Fibroblast of skin of right quadriceps (primary cell): ENCODE results near the gene NKAPD1.
"Not testable (repeated sequence)": the region's sequence is repeated elsewhere in the genome, so short reads cannot be mapped to it uniquely, and the experiment has no call there.

Source experiments
- DNase-seq: peaks from one replicate; pipeline ENCODE4 v3.0.0-alpha.2; 2013

Gene NKAPD1

GRCh38 chr11:112086422-112087191, 12.5 kb downstream of the NKAPD1 start, which contains the start of the genes SDHD and TIMM8B:
SDHD (plus strand) TSS chr11:112086873; CDS start chr11:112086908, 35 bp downstream.
TIMM8B (minus strand) TSS chr11:112086756; CDS start chr11:112086723, 33 bp downstream.
- peak; percentile 97 for DNase-seq

GRCh38 chr11:112087212-112087611, 13.1 kb downstream of the NKAPD1 start:
- DNase-seq: no peak

GRCh38 chr11:112095302-112095701, 21.2 kb downstream of the NKAPD1 start:
- not testable (repeated sequence) for DNase-seq

DNA sequence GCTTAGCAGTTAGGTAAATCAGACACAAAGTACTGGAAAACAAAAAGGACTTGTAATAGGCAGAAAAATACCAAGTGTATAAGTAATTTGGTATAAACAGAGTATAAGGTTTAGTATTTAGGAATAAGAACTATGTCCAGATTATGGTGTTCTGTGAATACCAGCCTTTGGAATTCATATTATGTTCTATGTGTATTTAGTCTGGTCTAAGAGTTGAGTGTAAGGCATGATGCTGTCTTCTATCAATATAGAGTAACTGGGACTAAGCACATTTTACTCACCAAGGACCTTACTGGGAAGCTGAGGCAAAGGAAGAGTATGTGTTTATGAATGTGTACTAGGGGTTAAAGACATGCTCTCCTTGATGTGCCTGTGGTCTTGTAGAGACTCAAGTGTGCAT, 22.1 kb downstream of the NKAPD1 start:
- DNase-seq: no peak

- no peak for DNase-seq
These were observed 23.8 kb downstream of the NKAPD1 start for GRCh38 chr11:112097734-112098528.

DNA sequence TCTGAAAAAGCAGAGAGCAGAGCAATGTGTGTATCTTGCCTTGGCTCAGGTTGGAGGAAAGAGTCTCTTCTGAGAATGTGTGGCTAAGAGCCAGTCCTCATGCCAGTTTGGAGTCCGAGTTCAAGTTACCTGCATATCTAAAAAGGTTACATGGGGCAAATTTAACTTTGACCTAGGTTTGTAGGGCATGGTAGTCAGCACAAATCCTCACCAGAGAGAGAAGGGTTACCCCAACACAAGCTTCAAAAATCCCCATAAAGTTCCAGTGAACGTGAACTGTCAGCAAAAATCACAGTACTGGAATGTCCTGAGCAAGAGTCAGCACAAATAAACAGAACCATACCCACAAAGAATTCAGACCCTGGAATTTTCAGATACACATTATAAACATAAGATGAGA, 26.4 kb downstream of the NKAPD1 start:
- peak; percentile 18 for DNase-seq

DNA sequence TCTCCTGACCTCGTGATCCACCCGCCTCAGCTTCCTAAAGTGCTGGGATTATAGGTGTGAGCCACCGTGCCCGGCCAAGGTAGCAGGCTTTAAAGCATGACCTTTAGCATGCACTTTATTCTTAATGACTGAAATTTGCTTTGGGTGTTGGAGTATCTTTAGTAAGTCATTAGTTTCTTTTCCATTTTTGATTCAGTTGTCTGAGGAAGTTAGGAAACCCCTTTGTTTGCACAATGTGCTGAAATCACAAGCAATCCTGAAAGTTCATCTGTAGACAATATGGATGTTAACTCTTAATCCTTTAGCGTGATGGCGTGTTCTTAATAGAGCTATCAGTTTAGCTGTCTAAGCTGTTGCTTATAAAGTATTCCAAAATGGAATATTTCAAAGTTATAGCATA, 29.3 kb downstream of the NKAPD1 start:
- no peak for DNase-seq

DNA sequence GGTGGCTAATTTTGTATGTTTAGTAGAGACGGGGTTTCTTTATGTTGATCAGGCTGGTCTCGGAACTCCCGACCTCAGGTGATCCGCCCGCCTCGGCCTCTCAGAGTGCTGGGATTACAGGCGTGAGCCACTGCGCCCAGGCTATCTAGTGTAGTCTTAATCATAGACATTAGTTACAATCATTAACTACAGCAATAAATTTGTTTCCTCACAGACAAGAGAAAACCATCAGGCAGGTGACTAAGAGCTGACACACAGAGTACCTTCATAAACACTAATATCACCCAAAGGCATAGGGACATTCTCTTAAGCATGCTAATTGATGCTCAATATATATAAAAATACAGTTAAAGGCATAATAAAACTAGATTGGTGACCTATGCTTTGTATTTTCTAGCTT, 32.0 kb downstream of the NKAPD1 start:
- DNase-seq: no peak

GRCh38 chr11:112113539-112114457, 39.7 kb downstream of the NKAPD1 start:
- DNase-seq: peak; percentile 66

DNA sequence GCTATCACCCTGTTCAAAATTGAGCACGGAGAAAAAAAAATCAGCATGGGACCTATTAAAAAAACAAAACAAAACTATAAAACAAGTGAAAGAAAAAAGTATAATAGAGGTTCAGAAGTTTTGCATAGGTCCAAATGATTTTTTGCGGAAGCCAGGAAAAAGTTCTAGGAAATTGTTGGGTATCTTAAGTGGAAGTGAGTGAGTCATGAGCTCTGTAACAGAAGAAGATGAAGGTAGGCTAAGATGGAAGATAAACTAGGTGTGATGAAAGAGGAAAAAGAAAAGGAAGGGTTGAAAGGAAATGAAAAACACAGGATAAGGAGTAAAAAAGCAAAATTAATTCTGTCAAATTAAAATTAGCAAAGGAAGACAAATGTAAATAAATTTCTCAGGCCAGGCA, 40.4 kb downstream of the NKAPD1 start:
- DNase-seq: no peak

DNA sequence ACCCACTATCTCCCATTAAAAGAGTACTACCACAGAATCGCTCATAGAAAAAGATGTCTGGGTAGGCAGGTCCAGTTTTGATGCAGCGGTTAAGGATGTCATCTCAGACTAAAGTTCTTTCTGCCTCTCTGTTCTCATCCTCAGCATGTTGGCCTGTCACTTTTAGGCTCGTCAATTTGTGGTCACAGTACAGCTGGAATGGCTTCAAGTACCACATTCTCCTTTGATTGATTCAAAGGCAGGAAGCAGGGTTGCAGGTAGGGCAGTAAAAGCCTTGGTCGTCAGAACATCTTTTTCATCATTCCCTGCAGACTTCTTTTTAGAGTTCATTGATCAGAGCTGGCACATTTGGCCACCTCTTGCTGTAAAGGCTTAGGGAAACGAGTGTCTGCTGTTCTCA, 41.3 kb downstream of the NKAPD1 start:
- no peak for DNase-seq

DNA sequence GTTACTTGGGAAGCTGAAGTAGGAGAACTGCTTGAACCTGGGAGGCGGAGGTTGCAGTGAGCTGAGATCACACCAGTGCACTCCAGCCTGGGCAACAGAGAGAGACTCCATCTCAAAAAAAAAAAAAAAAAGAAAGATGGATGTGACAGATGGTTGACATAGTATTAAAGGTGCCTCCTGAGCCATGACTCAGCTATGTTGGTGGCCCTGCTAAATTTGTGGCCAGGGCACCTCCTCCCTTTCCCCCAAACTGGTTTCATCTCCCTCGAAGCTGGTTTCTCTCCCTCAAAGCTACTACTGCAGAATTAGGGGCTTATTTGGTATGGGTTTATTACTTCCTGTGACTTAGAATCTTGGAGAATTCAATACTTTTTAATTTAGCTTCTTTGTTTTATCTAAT, 44.1 kb downstream of the NKAPD1 start:
- DNase-seq: no peak

DNA sequence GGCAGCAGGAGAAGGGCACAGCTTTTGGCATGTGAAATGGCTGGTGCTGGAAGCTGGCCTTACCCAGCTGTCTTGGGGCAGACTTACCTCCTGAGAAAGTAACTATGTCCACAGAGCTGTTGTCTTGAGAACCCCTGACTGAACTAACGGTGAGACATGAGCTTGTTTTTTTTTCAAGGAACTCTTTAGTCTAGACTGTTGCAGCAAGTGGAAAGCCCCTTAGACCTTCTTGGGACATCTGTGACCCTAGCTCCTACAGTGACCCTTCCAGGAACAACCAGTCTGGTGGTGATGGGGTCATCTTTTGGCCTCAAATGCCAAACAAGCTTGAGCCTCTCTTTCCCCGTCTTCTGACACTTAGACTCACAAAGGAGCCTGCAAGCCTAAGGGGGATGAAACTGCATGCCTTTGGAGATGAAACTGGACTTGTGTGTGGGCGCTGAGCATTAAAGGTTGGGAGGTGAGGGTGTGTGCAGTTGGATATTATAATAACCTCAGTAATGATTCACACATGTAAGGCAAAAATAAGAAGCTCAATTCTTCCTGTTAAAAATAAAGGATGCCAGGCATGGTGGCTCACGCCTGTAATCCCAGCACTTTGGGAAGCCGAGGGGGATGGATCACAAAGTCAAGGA, 48.0 kb downstream of the NKAPD1 start:
- DNase-seq: no peak

DNA sequence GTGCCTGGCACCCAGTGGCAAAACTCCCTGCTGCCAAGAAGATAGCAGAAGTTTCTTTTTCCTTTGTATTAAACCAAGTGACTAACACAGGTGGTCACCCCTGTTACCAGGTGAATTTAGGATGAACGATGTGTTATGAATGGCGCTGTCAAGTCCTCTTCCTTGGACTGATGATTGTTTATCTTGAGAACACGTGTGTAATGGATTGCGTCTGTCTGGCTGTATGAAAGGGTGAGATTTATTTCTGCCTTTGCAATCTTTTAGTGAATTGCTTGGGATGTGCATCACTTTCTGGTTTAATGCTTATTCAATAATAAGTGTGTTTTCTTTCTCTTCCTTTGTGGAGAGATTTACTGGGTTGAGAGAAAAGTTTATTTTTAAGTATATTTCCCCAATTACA, 49.0 kb downstream of the NKAPD1 start:
- DNase-seq: no peak

DNA sequence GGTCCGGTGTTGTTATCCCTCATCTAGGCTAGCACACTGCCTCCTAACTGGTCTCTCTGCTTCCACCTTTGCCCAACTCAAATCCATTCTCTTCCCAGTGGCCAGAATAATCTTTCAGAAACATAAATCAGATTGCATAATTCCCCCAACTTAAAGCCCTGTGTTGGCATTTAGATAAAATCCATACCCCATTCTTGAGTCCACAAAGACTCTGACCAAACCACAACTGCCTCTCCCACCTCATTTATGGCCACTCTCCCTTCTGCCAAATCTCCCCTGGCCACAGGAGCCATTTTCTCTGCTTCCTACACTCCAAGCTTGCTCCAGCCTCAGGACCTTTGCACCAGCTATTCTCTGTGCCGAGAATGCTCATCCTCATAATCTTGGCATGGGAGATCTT, 53.0 kb downstream of the NKAPD1 start:
- no peak for DNase-seq

DNA sequence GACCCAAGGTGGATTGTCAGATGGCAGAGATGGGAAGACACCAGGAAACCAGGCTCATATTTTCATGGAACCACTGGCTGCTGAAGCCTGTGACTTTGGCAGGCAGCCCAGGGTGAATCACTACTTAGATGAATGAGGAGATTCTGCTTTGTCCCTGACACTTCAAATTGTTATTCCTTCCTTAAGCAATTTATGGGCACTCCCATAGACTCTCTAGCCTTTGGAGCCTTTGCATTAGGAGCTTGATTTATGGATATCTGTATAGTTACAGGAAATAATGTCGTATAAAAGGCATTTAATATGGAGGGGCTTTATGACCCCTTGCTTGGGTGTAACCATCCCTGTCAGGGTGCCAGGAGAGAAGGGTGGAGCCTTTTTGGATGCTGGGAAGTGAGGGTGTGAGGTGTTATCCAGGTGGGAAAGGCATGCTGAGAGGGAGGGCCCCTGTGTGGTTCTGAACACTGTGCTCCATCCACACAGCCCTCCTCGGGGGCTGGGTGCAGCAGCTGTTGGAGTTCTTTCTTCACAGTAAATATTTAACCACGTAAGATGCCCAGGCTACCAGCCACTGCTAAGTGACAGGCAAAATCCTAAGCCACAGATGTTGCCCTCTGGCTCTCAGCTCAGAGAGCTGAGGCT, 54.5 kb downstream of the NKAPD1 start:
- peak; percentile 91 for DNase-seq

- DNase-seq: no peak
These were observed 55.6 kb downstream of the NKAPD1 start for GRCh38 chr11:112129656-112130055.

DNA sequence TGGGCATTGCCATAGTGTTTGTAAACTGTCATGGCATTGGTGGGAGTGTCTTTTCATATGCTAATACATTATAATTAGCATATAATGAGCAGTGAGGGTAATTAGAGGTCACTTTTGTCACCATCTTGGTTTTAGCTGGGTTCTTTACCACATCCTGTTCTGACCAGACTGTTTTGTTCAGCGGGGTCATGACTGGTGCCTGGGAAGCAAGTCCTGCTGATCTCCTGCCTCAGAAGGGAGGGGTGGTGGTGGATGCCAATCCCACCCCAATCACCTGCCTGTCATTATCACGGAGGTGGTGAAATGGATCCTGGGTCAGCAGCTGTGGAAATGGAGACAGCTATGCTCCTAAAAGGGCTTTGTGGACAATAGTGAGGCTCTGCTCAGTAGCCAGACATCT, 58.6 kb downstream of the NKAPD1 start:
- no peak for DNase-seq

DNA sequence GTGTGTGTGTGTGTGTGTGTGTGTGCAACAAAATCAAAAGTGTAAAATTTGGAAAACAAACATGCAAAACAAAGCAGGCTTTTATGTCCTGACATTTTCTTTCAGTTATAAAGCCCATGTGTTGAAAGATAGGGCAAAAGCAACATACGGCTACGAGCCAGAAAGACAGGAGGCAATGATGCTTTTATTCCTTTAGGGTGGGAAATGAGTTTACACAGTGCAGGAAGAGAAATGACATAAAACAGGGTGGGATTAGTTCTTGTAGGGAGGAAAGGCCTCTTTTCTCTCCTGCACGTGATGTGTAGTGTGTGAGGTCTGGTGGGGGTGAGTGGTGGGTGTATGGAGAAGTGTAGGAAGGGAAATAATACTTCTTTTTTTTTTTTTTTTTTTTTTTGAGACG, 60.4 kb downstream of the NKAPD1 start:
- no peak for DNase-seq
